LNCaP clone FGC (cell line): ENCODE results near the gene SGSM1.

Experiments used
- DNase-seq: peaks from one replicate; pipeline ENCODE4 v3.0.0-alpha.2; 2011; ENCODE audit warnings: low read depth
- H3K4me3 ChIP-seq: 2 replicates; pipeline ENCODE4 v1.5.1; 2011; ENCODE audit warnings: mild to moderate bottlenecking, low read depth, low read length, control low read depth
- TF ChIP-seq, protein P1 (sequence below): IDR thresholded peaks from 2 replicates; pipeline ENCODE4 v1.5.1; 2012; ENCODE audit warnings: mild to moderate bottlenecking; ENCODE audit not compliant: control insufficient read depth, insufficient read depth; ENCODE audit errors: extremely low read depth

Gene SGSM1

DNA sequence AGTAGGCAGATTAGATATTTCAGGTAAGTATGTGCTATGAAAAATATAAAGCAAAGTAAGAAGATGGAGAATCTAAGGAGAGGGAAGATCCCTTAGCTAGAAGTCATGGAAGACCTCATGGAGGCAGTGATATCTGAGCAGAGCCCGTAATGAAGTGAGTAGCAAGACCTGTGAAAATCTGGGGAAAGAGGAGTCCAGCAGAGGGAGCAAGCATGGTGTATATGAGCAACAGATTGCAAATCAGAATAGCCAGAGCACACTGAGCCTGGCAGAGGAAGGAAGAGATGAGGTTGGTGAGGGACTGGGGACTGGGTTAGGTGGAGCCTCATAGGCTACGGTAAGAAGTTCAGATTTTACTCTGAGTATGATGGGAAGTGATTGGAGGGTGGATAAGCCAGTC, 131.1 kb downstream of the SGSM1 start:
- TF ChIP-seq, protein P1, sequence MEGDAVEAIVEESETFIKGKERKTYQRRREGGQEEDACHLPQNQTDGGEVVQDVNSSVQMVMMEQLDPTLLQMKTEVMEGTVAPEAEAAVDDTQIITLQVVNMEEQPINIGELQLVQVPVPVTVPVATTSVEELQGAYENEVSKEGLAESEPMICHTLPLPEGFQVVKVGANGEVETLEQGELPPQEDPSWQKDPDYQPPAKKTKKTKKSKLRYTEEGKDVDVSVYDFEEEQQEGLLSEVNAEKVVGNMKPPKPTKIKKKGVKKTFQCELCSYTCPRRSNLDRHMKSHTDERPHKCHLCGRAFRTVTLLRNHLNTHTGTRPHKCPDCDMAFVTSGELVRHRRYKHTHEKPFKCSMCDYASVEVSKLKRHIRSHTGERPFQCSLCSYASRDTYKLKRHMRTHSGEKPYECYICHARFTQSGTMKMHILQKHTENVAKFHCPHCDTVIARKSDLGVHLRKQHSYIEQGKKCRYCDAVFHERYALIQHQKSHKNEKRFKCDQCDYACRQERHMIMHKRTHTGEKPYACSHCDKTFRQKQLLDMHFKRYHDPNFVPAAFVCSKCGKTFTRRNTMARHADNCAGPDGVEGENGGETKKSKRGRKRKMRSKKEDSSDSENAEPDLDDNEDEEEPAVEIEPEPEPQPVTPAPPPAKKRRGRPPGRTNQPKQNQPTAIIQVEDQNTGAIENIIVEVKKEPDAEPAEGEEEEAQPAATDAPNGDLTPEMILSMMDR: peak; percentile 44
- H3K4me3 ChIP-seq: no peak overlapping the region
- DNase-seq: no peak

DNA sequence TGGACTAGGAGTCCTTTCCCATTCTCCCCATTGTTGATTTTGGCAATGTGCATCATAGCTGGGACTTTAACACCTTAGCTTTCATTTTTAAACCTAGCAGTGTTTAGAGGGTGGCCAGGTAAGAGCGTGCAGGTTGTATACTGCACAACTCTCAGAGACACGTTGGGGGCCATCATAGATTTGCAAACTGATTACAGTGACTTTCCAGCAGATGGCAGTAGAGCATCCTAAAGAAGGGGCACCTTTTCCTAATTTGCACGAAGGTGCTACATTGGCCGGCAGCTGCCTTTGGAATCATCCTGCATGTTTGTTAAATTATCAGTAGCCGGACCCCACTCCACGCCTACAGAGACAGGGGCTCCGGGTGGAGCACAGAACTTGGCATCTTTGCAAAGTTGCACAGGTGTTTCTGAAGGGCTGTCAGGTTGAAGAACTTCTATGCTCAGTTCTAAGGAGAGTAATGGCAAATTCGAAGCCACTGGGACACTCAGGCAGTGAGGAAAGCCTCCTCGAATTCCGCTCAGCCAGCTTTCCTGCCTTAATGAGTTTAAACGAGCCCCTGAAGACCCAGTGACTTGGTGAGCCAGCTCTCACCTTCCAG, 132.8 kb downstream of the SGSM1 start:
- TF ChIP-seq, protein P1: peak; percentile 70
- no peak overlapping the region for H3K4me3 ChIP-seq
- DNase-seq: no peak

DNA sequence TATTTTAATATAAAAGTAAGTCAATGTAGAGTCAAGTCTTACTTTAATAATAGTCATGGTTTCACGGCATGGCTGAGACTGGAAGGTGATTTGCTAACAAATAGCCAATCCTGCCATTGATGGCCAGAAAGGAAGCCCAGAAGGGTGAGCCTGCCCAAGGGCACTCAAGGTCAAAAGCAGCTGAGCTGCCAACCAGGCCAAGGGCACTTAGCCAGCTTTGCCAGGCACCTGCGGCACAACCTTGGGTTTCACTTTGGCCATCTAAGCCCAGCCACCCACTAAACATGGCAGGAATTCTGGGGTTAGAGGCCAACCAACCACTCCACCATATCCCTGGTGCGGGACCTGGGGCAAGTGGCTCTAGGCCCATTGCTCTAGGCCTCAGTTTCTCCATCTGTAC, 136.3 kb downstream of the SGSM1 start:
- no peak overlapping the region for H3K4me3 ChIP-seq
- no peak for DNase-seq
- TF ChIP-seq, protein P1: no peak

DNA sequence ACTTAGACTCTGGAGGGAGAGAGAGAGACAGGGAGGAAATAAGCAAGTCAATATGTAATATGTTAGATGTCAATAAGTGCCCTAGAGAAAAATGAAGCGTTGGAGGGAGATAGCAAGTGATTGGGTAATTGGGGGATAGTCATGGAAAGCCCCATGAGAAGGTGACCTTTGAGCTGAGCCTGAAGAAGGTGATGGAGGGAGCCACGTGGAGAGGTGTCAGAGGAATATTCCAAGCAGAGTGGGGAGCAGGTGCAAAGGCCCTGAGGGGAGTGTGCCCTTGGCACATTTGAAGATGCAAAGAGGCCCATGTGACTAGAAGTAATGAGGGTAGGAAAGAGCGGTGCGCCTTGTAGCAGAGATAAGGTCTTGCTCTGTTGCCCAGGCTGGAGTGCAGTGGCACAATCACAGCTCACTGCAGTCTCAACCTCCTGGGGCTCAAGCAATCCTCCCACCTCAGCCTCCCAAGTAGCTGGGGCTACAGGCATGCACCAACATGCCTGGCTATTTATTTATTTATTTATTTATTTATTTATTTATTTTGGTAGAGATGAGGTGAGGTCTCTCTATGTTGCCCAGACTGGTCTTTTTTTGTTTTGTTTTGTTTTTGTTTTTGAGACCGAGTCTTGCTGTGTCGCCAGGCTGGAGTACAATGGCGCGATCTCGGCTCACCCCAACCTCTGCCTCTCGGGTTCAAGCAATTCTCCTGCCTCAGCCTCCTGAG, 138.4 kb downstream of the SGSM1 start:
- TF ChIP-seq, protein P1: no peak
- DNase-seq: no peak
- H3K4me3 ChIP-seq: no peak overlapping the region

DNA sequence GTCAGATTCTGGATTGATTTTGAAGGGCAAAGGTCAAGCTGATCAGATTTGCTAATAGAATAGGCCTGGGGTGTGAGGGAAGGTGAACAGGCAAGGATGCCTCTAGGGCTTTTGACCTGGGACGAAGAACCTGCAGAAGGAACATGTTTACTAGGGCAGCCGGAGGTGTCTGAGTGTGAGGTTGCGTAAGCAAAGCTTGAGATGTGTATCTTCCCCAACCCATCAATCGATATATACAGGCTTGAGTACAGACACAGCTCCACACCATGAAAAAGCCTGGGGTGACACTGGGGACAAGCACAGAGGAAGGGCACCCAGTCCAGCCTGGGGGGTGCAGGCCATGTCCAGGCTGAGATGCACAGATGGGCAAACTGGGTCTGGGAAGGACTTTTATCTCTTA, 139.4 kb downstream of the SGSM1 start:
- H3K4me3 ChIP-seq: no peak overlapping the region
- DNase-seq: no peak
- TF ChIP-seq, protein P1: no peak

DNA sequence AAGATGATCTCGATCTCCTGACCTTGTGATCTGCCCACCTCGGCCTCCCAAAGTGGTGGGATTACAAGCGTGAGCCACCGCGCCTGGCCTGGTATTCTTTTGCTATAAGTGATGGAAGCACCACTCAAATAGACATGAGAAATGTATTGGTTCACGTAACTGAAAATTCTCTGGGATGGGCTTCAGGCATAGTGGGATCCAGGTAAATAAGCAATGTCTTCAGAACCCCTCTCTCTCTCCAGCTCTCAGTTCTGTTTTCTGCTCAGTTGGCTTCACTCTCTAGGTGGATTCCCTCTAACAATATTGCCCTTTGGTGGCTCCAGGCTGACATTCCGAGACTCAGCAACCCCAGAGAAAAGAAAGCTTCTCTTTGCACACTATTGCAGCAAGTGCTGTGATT, 141.4 kb downstream of the SGSM1 start:
- no peak for DNase-seq
- H3K4me3 ChIP-seq: no peak overlapping the region
- TF ChIP-seq, protein P1: no peak

DNA sequence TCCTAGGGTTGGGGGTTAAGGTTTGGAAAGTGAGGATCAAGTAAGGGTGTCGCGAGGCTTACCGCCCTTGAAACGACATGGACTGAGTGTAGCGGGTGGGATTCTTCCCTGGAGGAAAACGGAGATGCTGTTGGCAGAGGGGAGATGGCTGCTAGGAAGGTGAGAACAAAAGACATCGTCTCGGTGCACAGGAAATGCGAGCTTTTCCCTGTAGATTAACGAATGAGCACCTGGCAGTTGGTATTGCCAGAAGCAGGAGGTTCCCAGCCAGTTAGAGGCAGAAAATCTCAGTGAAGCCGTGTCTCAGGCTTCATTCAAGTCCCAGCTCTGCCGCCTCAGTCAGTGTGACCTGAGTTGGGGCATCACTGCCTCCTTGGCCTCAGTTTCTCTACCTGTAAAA, 141.9 kb downstream of the SGSM1 start:
- TF ChIP-seq, protein P1: no peak
- H3K4me3 ChIP-seq: no peak overlapping the region
- no peak for DNase-seq
